M059J (cell line): Measurements from ENCODE around the gene LAMC1. TPM values are rescaled to one million over a fixed set of nuclear protein-coding genes. Genes with fewer than 3 reads are reported as not detected.
A peak's percentile ranks its signal among the peaks of the same experiment; 100 is the strongest.

ENCODE experiments used
- DNase-seq: peaks from one replicate; pipeline ENCODE4 v3.0.0-alpha.2; 2012; ENCODE audit warnings: low read depth
- total RNA-seq: library from RNA; depleted of rRNA; stranded (reverse); fragments of >200 nt; shearing (Covaris generic); gene quantifications from 2 replicates; pipeline ENCODE4 v1.2.3, GENCODE V29; 2014

LAMC1 gene
- total RNA-seq, 1 experiment from 2014 or later = 321 TPM

- DNase-seq = no peak
Observed at GRCh38 chr1:183021405-183022201, 1.6 kb upstream of the LAMC1 start.

- DNase-seq = peak; percentile 98
Observed at GRCh38 chr1:183022202-183023145, 746 bp upstream of the LAMC1 start.

- DNase-seq = peak; percentile 81
Observed at GRCh38 chr1:183023601-183024316, 539 bp downstream of the LAMC1 start.

GRCh38 chr1:183024317-183025009, 1.2 kb downstream of the LAMC1 start:
- DNase-seq = peak; percentile 59

GRCh38 chr1:183025010-183025337, 1.8 kb downstream of the LAMC1 start:
- DNase-seq = no peak

GRCh38 chr1:183025782-183026774, 2.9 kb downstream of the LAMC1 start:
- peak; percentile 81 for DNase-seq

GRCh38 chr1:183027031-183027430, 3.8 kb downstream of the LAMC1 start:
- peak; percentile 62 for DNase-seq

GRCh38 chr1:183027791-183028190, 4.6 kb downstream of the LAMC1 start:
- DNase-seq = peak; percentile 56

GRCh38 chr1:183029591-183030000, 6.4 kb downstream of the LAMC1 start:
- peak; percentile 93 for DNase-seq

GRCh38 chr1:183030053-183030452, 6.8 kb downstream of the LAMC1 start:
- peak; percentile 62 for DNase-seq

- peak; percentile 81 for DNase-seq
Observed at GRCh38 chr1:183032122-183032921, 9.1 kb downstream of the LAMC1 start.

- peak; percentile 80 for DNase-seq
Observed at GRCh38 chr1:183033205-183033604, 10.0 kb downstream of the LAMC1 start.

- DNase-seq = no peak
Observed at GRCh38 chr1:183034682-183035081, 11.5 kb downstream of the LAMC1 start.

- no peak for DNase-seq
Observed at GRCh38 chr1:183038333-183038866, 15.2 kb downstream of the LAMC1 start.

GRCh38 chr1:183038913-183039312, 15.7 kb downstream of the LAMC1 start:
- DNase-seq = no peak

- DNase-seq = no peak
Observed at GRCh38 chr1:183039330-183039729, 16.1 kb downstream of the LAMC1 start.

- DNase-seq = peak; percentile 91
Observed at GRCh38 chr1:183039985-183040447, 16.8 kb downstream of the LAMC1 start.

GRCh38 chr1:183040547-183040971, 17.3 kb downstream of the LAMC1 start:
- no peak for DNase-seq

GRCh38 chr1:183043254-183043653, 20.0 kb downstream of the LAMC1 start:
- DNase-seq = no peak
